GM12801 (cell line): ENCODE data around the gene SEMA3C.

Source experiments
- TF ChIP-seq, protein P1 (sequence below): IDR thresholded peaks from one replicate; pipeline ENCODE4 v1.5.1; 2011; ENCODE audit warnings: control low read depth; ENCODE audit not compliant: insufficient read length; ENCODE audit errors: extremely low read depth

SEMA3C gene

DNA sequence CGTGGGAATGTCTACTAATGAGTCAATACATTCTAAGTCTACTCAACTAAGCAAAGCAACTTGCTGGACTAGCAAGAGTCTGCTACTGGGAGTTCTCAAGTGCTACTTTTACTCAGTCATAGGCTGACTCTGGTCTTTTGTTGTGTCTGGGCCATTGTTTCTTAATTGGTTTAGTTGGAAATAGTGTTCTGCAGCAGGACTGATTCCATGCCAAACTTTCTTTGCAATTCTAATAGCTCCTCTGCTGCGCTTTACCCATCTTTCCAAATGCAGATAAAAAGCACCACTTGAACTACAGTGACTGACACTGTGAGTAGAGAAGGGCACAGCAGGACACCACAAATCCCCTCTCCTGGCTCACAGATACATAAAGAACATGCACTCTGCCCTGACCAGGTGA is 154.7 kb downstream of the SEMA3C start:
- TF ChIP-seq, protein P1, sequence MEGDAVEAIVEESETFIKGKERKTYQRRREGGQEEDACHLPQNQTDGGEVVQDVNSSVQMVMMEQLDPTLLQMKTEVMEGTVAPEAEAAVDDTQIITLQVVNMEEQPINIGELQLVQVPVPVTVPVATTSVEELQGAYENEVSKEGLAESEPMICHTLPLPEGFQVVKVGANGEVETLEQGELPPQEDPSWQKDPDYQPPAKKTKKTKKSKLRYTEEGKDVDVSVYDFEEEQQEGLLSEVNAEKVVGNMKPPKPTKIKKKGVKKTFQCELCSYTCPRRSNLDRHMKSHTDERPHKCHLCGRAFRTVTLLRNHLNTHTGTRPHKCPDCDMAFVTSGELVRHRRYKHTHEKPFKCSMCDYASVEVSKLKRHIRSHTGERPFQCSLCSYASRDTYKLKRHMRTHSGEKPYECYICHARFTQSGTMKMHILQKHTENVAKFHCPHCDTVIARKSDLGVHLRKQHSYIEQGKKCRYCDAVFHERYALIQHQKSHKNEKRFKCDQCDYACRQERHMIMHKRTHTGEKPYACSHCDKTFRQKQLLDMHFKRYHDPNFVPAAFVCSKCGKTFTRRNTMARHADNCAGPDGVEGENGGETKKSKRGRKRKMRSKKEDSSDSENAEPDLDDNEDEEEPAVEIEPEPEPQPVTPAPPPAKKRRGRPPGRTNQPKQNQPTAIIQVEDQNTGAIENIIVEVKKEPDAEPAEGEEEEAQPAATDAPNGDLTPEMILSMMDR, result no peak

DNA sequence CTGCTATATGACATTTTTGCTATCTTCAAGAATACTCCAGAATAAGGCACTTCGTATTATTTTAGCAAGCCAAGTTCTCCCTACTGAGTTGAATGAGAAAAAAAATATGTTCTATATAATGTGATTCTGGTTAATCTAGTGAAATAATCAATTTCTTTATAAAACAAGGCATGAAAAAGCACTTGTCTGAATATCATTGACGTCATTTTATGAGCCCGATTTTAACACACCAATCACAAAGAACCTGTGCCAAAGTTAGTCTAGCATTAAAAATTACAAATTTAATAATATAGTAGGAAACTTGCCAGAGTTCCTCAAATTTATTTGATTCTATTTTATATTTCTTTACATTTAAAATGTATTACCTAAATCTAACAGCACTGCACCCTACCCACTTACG is 155.1 kb downstream of the SEMA3C start:
- TF ChIP-seq, protein P1, result no peak

DNA sequence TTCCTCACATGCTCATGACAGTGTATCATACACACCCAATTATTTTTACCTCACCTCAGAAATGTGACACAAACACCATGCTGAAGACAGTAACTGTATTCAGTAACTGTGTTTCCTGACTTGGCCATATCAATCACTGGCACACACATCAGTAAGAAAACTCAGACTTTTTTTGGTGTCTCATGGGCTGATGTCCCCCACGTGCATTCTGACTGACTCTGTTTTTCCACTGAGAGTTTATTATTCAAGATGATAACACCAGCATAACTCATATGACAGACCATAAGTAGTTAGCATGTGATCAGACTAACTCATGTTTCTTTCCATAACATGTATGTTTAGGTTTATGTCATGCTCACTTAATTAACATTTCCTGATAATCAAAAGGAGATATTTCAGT is 155.6 kb downstream of the SEMA3C start:
- TF ChIP-seq, protein P1, result no peak

DNA sequence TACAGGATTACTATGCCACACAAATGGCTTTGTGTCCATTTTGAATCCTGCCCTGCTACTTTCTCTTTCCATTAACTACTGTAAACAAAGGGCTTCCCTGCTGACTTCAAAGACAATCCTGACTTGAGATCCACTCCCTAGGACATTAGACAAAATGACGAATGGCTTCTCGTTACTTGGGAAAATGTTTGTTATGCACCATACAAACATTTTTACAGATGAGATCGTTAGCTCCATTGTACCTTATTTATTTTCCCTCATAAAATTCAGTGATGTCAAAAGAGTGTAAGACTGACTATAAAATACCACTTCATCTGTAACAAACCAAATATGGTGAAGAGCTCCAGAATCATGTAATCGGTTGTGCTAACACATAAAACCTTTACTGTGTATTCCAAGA is 158.6 kb downstream of the SEMA3C start:
- TF ChIP-seq, protein P1, result no peak

DNA sequence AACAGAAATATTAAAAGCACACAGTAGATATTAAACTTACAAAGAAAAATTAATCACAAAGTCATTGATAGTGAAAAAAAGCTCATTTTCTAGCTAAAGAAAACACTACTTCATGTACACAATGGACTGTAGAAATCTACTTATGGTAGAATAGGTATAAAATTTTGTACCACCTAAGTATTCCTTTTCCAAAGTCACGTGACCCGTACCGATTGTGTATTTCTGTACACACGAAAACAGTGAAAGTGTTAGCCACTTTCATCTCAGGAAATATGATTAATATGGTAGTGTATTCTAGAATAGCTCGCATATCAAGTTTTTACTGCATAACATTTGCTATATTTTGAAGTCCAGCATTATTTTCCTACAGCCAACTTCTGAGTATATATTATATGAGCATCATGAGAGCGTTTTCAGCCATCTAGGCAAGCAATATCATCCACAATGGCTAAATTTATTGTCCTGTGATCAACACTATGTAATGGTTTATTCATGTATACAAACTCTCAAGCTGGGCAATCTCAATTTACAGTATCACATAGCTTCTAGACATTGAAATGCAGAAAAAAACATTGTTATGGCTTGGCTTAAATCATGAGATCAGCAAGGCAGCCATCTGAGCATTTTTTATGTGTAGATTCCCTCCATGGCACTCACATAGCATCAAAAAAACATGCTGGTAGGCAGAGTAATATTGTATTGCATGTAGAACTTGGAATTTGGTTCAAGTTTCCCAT is 165.7 kb downstream of the SEMA3C start:
- TF ChIP-seq, protein P1, result no peak

DNA sequence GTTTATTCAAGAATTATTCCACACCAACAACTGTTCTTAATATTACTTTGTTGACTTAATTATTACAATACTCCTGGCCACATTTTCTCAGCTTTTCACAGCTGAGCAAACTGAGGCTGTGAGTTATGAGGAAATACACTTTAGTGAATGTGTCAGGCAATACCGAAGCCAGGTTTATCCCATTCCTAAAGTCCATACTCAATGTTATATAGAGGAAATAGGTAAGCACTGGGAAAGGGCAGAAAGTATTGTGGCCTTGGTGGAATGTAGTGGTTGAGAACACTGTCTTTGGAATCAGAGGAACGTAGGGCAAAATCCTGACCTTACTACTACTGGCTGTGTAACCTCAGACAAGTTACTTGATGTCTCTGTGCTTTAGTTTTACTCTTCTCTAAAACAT is 169.6 kb downstream of the SEMA3C start:
- TF ChIP-seq, protein P1, result no peak

DNA sequence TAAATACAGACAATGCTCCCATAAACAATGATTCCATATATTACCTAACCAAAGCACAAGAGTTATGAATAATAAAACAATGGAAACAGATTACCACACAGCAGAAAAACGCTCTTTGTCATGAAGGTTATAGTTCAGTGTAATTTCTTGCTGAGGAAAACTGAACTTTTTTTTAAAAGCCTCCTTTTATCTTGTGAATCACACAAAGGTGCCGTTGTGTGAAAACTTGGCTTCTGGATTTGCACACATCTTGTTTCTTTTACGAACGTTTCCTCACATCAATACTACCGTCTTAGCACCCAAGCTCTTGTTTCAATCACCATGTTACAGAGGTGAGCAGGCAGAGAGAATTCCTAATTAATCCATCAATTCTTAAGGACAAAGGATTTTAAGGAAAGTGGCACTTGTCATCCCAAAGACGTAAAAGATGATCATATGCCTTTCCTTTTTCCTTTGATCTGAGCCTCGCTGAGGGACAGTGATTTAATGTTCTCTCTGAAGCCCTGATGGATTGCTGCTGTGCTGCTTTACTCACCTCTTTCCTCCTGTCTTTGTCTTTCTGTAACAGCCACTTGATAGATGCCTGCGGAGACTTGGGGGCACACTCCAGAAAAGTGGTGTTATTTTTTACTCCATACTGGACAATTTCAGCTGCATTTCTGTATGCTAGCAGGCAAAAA is 170.3 kb downstream of the SEMA3C start:
- TF ChIP-seq, protein P1, result no peak
